ENCODE data around the gene PARP8. TPM values are rescaled to one million over a fixed set of nuclear protein-coding genes. Genes with fewer than 3 reads are reported as not detected.
A peak's percentile ranks its signal among the peaks of the same experiment; 100 is the strongest.

PARP8 gene
- total RNA-seq, 6 donors from 2014 or later: 33.3 to 64.1 (median 34.6) TPM

DNA sequence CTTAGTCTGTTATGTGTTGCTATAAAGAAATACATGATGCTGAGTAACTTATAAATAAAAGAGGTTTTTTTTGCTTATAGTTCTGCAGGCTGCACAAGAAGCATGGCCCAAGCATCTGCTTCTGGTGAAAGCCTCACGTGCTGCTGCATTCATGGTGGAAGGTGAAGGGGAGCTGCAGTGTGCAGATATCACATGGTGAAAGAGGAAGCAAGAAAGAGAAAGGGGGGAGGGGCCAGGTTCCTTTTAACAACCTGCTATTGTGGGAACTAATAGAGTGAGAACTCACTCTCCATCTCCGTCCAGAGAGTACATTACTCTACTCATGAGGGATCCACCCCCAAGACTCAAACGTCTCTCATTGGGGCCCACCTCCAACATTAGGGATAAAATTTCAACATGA lies 12.5 kb upstream of the PARP8 start:
- no peak overlapping the region for H3K4me3 ChIP-seq
- H3K27ac ChIP-seq: no peak overlapping the region
- no peaks in the 10 kb centered on the region for H3K36me3 ChIP-seq
- no peaks in the 10 kb centered on the region for H3K9me3 ChIP-seq
- peaks cover 0 to 11% (median 0%) of the 10 kb centered on the region in 4 donors for H3K4me1 ChIP-seq
- 60 to 72% methylated on average over 3 of the region's 3 CpGs for WGBS, 2 donors
- ATAC-seq (ENCODE audit: low FRiP score in 2 of 2): peak in 1 of 2 donors; percentile 53
- no peaks in the 10 kb centered on the region for H3K27me3 ChIP-seq
- no peak for TF ChIP-seq POLR2AphosphoS5 (IDR thresholded peaks at IDR 0.05)
- TF ChIP-seq EP300 (IDR thresholded peaks at IDR 0.05): no peak
- TF ChIP-seq CTCF (IDR thresholded peaks at IDR 0.05): no peak
- no peak for TF ChIP-seq POLR2A (IDR thresholded peaks at IDR 0.05)
- peak in 1 of 2 donors; percentile 68 for DNase-seq

DNA sequence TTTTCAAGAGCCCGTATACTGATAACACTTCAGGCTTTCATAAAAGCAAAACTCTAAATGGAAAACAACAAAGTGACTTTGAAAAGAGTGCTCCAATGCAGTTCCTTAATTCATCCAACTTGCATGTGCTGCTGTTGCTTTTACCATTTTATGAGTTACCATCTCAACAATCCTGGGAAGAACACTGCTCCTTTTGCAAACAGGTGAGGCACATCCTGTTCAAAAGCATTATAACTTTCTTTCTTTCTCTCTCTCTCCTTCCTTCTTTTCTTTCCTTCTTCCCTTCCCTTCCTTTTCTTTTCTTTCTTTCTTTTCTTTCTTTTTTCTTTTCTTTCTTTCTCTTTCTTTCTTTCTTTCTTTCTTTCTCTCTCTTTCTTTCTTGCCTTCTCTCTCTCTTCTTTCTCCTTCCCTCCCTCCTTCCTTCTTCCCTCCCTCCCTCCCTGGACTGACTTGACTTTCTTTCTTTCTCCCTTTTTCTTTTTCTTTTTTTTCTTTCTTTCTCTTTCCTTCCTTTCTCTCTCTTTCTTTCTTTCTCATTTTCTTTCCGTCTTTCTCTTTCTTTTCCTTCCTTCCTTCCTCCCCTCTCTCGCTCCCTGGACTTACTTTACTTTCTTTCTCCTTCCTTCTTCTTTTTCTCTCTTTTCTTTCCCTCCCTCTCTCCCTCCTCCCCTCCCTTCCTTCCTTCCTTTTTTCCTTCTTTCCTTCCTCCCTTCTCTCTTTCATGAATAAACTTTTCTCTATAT lies 11.2 kb upstream of the PARP8 start:
- Histone ChIP-seq H3K27me3 (no peaks in the 10 kb centered on the region), H3K4me1 (peaks cover 0 to 11% (median 0%) of the 10 kb centered on the region in 4 donors), H3K9me3 (no peaks in the 10 kb centered on the region), H3K36me3 (no peaks in the 10 kb centered on the region), H3K27ac (no peak overlapping the region), H3K4me3 (no peak overlapping the region)
- TF ChIP-seq CTCF (IDR thresholded peaks at IDR 0.05) (no peak), EP300 (IDR thresholded peaks at IDR 0.05) (no peak)
- DNase-seq (no peak), ATAC-seq (ENCODE audit: low FRiP score in 2 of 2) (no peak)
- WGBS, 2 donors: 42 to 50% methylated on average over 3 of the region's 3 CpGs

GRCh38 chr5:50655810-50656205 lies 10.6 kb upstream of the PARP8 start:
- DNase-seq (no peak), ATAC-seq (ENCODE audit: low FRiP score in 2 of 2) (no peak)
- peaks cover 0 to 11% (median 0%) of the 10 kb centered on the region in 4 donors for H3K4me1 ChIP-seq
- 72 to 73% methylated on average over 2 of the region's 2 CpGs for WGBS, 2 donors
- no peak overlapping the region for H3K27ac ChIP-seq
- H3K36me3 ChIP-seq: no peaks in the 10 kb centered on the region
- no peak for TF ChIP-seq CTCF (IDR thresholded peaks at IDR 0.05)
- TF ChIP-seq EP300 (IDR thresholded peaks at IDR 0.05): no peak
- TF ChIP-seq POLR2AphosphoS5 (IDR thresholded peaks at IDR 0.05): no peak
- no peak for TF ChIP-seq POLR2A (IDR thresholded peaks at IDR 0.05)
- H3K4me3 ChIP-seq: no peak overlapping the region
- H3K9me3 ChIP-seq: no peaks in the 10 kb centered on the region
- H3K27me3 ChIP-seq: no peaks in the 10 kb centered on the region

DNA sequence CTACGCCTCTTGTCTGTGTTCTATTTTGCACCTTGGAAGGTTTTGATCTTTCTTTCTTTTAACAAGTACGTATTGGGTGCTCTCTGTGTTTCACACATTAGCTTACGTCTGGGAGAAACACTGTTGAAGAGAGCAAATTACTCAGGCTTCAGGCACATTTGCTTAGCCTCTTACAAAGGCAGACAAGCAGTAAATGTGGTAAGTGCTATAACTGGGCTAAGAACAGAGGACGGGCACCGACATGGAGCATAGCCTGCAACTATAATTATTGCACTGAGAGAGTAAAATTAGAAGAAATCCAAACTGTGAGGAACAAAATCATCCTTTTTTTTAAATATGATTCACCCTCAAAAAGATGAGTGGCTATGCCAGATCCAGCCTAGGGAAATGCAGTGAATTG lies 9.4 kb upstream of the PARP8 start:
- Histone ChIP-seq H3K27me3 (no peaks in the 10 kb centered on the region), H3K36me3 (no peaks in the 10 kb centered on the region), H3K27ac (no peak overlapping the region), H3K4me3 (no peak overlapping the region), H3K9me3 (no peaks in the 10 kb centered on the region), H3K4me1 (peaks cover 0 to 11% (median 0%) of the 10 kb centered on the region in 4 donors)
- TF ChIP-seq POLR2AphosphoS5 (IDR thresholded peaks at IDR 0.05) (no peak), EP300 (IDR thresholded peaks at IDR 0.05) (no peak), POLR2A (IDR thresholded peaks at IDR 0.05) (no peak), CTCF (IDR thresholded peaks at IDR 0.05) (no peak)
- no peak for ATAC-seq (ENCODE audit: low FRiP score in 2 of 2)
- 95 to 100% methylated on average over 5 of the region's 5 CpGs for WGBS, 2 donors
- no peak for DNase-seq

DNA sequence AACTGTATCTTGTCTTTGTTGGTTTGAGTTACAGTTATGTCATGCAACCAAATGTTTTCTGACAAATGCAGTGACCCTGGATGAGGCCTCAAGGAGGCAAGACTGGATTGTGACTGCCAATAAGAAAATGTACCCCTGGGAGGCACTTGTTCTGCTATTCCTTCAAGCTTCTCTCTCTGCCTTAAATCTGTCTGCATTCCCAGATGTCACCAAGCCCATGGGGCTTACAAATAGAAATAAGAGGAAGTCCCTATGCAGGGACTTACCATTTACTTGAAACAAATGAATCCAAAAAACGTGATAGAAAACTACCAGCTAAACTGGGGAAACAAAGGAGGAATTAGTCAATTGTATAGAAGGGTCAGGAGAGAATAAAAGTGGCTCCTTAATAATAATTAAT lies 8.2 kb upstream of the PARP8 start:
- Histone ChIP-seq H3K9me3 (no peaks in the 10 kb centered on the region), H3K36me3 (no peaks in the 10 kb centered on the region), H3K4me3 (no peak overlapping the region), H3K4me1 (peaks cover 0 to 11% (median under 1%) of the 10 kb centered on the region in 4 donors), H3K27ac (no peak overlapping the region), H3K27me3 (no peaks in the 10 kb centered on the region)
- no peak for TF ChIP-seq POLR2AphosphoS5 (IDR thresholded peaks at IDR 0.05)
- no peak for ATAC-seq (ENCODE audit: low FRiP score in 2 of 2)
- WGBS, 2 donors: 71 to 75% methylated on average over 1 of the region's 1 CpG
- no peak for DNase-seq

All from upper lobe of left lung (tissue), 6 donors.